Thymus (tissue), 11 donors: ENCODE data around the gene PRICKLE4. TPM values are rescaled to one million over a fixed set of nuclear protein-coding genes. Genes with fewer than 3 reads are reported as not detected.
"Not testable (repeated sequence)": the region's sequence is repeated elsewhere in the genome, so short reads cannot be mapped to it uniquely, and the experiment has no call there.

Experiments used
- DNase-seq, 9 donors: peaks; one replicate each; pipeline ENCODE4 v3.0.0-alpha.2; 2013; ENCODE audit warnings: low spot score in 9 of 9, low read depth in 6 of 9, missing footprints in 1 of 9
- H3K27ac ChIP-seq, 2 donors: one replicate each; pipeline ENCODE4 v1.5.1; 2013; ENCODE audit warnings: control low read depth in 1 of 2, low read depth in 1 of 2, low read length in 1 of 2, mild to moderate bottlenecking in 1 of 2, moderate library complexity in 1 of 2
- H3K27me3 ChIP-seq, 2 donors: one replicate each; pipeline ENCODE4 v1.5.1; 2013; ENCODE audit warnings: low read length in 1 of 2; ENCODE audit not compliant: control insufficient read depth in 2 of 2, insufficient read depth in 1 of 2
- H3K36me3 ChIP-seq, 2 donors: one replicate each; pipeline ENCODE4 v1.5.1; 2013; ENCODE audit warnings: low read length in 1 of 2, mild to moderate bottlenecking in 1 of 2, moderate library complexity in 1 of 2; ENCODE audit not compliant: control insufficient read depth in 2 of 2, insufficient read depth in 2 of 2
- H3K4me1 ChIP-seq, 2 donors: one replicate each; pipeline ENCODE4 v1.5.1; 2013; ENCODE audit warnings: low read length in 2 of 2; ENCODE audit not compliant: control insufficient read depth in 2 of 2, insufficient read depth in 2 of 2
- H3K4me3 ChIP-seq, 2 donors: one replicate each; pipeline ENCODE4 v1.5.1; 2013; ENCODE audit warnings: low read length in 2 of 2, control low read depth in 1 of 2, mild to moderate bottlenecking in 1 of 2
- H3K9me3 ChIP-seq, 2 donors: one replicate each; pipeline ENCODE4 v1.5.1; 2013; ENCODE audit warnings: low read length in 1 of 2, mild to moderate bottlenecking in 1 of 2; ENCODE audit not compliant: control insufficient read depth in 2 of 2, insufficient read depth in 1 of 2
- WGBS: extraction: QIAGEN DNeasy Blood & Tissue Kit; methylation state at CpG from one replicate; pipeline ENCODE4 v1.1.7; 2013; 5-methylcytosine and 5-hydroxymethylcytosine counted together
- polyA plus RNA-seq: library from polyadenylated mRNA; stranded (reverse); fragments of 200-250 nt; gene quantifications from one replicate; pipeline ENCODE4 v1.2.3, GENCODE V29; 2013
- total RNA-seq: library from RNA; stranded (reverse); fragments of 120-200 nt; gene quantifications from one replicate; pipeline ENCODE4 v1.2.4, GENCODE V29; 2013
- donor health status: healthy.

Gene PRICKLE4
- total and polyA plus RNA-seq, 2 donors: 0.38 to 1.4 TPM

DNA sequence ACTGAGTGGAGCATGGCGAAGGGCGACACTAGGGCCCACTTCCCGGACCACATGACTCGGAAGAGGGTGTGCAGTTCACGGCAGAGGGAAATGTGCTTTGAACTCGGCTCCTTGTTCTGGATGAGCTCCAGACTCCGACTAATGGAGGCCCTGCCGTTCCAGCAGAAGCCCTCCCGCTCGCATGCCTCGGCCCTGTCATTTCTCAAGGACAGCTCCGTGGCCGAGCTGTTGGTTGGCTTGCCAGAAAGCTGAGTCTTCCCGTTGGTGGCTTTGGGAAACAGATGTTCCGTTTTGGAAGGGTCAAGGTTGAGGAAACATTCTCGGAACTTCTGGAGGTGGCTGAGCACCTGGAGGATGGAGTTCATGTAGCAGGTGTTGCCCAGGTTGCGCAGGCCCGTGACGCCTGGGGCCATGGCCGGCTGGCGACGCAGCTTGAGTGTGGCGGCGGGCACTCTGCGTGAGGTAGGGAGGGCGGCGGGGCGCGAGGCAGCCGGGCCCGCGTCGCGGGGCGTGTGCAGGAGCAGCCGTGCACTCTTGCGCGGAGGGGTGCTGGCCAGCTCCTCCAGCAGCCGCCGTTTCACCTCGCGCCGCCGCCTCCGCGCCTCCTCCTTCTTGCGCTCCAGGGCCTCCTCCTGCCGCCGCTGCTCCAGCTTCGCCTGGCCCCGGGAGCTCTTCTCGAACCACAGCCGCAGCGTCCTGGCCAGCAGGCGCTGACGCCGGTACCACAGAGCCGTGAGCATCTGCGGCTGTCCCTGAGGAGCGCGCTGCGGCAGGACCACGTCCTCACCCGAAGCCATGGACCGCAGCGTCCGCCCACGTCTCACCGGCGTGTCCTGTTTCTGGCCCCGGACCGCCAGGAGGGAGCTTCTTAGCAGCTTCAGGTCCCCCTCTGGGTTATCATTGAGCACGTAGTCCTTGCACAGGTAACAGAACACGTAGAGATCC lies 25.5 kb downstream of the PRICKLE4 start:
- no peaks in the 10 kb centered on the region for H3K27me3 ChIP-seq
- H3K27ac ChIP-seq: no peak overlapping the region
- no peaks in the 10 kb centered on the region for H3K9me3 ChIP-seq
- no peaks in the 10 kb centered on the region for H3K4me1 ChIP-seq
- peaks cover 21 to 36% of the 10 kb centered on the region in 2 donors for H3K36me3 ChIP-seq
- H3K4me3 ChIP-seq: no peak overlapping the region
- no peak for DNase-seq
- WGBS: 97% methylated on average over 74 of the region's 74 CpGs

DNA sequence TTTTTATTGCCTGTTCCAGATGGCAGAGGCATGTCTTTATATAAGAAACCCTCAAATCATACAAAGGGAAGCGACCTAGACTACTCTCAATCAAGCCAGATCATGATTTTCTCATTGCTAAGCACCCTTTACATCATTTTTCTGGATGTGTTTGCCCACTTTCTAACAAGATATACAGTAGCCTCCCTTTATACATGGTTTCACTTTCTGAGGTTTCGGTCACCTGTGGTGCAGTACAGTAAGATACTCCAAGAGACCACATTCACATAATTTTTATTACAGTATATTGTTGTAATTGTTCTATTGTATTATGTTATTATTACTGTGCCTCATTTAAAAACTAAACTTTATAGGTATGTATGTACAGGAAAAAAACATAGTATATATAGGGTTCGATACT lies 30.5 kb downstream of the PRICKLE4 start:
- H3K36me3 ChIP-seq: peaks cover 7 to 8% of the 10 kb centered on the region in 2 donors
- H3K27me3 ChIP-seq: no peaks in the 10 kb centered on the region
- H3K4me1 ChIP-seq: peaks cover 0 to 4% of the 10 kb centered on the region in 2 donors
- DNase-seq: no peak
- H3K9me3 ChIP-seq: no peaks in the 10 kb centered on the region
- WGBS: 98% methylated on average over 3 of the region's 3 CpGs
- H3K27ac ChIP-seq: no peak overlapping the region
- no peak overlapping the region for H3K4me3 ChIP-seq

DNA sequence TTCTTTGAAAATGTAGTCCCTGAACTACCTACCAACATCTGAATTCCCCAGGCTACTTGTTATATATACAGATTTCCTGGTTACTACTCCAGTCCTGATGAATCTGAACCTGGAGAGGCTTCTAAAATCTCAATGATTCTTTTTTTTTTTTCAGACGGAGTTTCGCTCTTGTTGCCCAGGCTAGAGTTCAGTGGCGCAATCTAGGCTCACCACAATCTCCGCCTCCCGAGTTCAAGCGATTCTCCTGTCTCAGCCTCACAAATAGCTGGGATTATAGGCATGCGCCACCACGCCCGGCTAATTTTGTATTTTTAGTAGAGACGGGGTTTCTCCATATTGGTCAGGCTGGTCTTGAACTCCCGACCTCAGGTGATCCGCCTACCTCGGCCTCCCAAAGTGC lies 31.4 kb downstream of the PRICKLE4 start:
- H3K4me1 ChIP-seq, H3K4me3 ChIP-seq, H3K27ac ChIP-seq, H3K36me3 ChIP-seq, H3K27me3 ChIP-seq, DNase-seq, H3K9me3 ChIP-seq: not testable (repeated sequence)
- WGBS: 98% methylated on average over 13 of the region's 13 CpGs

DNA sequence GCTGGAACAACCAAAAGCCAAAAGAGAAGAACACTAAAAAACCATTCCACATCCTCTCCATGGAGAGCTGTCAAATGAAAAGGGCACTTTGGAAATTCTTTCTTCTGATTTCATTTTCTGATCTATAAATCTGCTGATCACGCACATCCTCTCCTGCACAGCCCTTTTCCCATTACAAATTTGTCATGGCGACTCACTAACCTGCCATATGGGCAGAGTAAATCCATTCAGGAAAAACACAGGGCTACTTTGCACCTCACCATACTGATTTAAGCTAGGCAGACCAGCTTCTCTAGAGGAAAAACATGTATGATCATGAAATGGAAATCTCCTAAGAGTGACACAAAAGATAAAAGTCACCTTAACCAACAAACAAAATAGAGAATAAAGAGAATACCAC lies 32.9 kb downstream of the PRICKLE4 start:
- H3K27ac ChIP-seq: no peak overlapping the region
- no peaks in the 10 kb centered on the region for H3K27me3 ChIP-seq
- H3K4me1 ChIP-seq: peaks cover 0 to 4% of the 10 kb centered on the region in 2 donors
- peaks cover 2 to 6% of the 10 kb centered on the region in 2 donors for H3K36me3 ChIP-seq
- H3K4me3 ChIP-seq: no peak overlapping the region
- WGBS: 97% methylated on average over 2 of the region's 2 CpGs
- H3K9me3 ChIP-seq: no peaks in the 10 kb centered on the region
- DNase-seq: no peak

DNA sequence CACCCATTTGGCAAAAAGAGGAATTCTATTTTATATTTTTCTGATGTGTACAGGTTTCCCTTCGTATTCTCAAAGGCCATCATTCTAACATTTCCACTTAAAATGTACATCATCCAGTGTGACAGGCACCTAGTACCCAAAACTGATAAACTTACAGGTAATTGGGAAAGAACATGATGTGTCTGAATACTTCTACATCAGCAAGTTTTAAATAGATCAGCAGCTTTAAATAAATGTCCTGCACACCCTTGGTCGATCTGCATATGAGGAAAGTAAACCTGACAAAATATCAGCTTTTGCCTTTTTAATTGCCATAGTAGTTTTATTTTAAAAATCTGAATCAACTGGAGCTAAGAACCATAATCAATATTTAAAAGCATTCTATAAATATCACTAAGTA lies 33.4 kb downstream of the PRICKLE4 start:
- Histone ChIP-seq H3K9me3 (no peaks in the 10 kb centered on the region), H3K4me3 (no peak overlapping the region), H3K27me3 (no peaks in the 10 kb centered on the region), H3K36me3 (peaks cover 2 to 6% of the 10 kb centered on the region in 2 donors), H3K27ac (no peak overlapping the region), H3K4me1 (peaks cover 0 to 4% of the 10 kb centered on the region in 2 donors)
- DNase-seq: no peak
- 99% methylated on average over 2 of the region's 2 CpGs for WGBS

DNA sequence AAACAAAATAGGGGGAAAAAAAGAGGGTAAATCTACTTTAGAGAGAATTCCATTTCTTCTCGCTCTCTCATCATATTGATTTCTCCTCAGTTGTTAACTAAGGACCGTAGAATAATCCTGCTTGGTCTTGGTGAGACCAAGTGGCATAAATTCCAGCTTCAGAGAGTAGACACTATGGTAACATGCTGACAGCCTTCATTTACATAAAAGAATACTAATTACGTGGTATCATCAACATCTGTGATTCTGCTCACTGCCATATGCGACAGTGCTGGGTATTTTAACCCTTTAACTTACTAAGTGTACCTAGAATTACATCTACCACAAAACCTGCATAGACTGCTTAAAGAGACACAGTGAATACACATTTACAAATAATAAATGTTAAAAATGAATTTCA lies 34.0 kb downstream of the PRICKLE4 start:
- no peak for DNase-seq
- peaks cover 2 to 6% of the 10 kb centered on the region in 2 donors for H3K36me3 ChIP-seq
- WGBS: 91% methylated on average over 4 of the region's 4 CpGs
- no peaks in the 10 kb centered on the region for H3K27me3 ChIP-seq
- H3K27ac ChIP-seq: no peak overlapping the region
- peaks cover 0 to 4% of the 10 kb centered on the region in 2 donors for H3K4me1 ChIP-seq
- no peak overlapping the region for H3K4me3 ChIP-seq
- H3K9me3 ChIP-seq: no peaks in the 10 kb centered on the region

DNA sequence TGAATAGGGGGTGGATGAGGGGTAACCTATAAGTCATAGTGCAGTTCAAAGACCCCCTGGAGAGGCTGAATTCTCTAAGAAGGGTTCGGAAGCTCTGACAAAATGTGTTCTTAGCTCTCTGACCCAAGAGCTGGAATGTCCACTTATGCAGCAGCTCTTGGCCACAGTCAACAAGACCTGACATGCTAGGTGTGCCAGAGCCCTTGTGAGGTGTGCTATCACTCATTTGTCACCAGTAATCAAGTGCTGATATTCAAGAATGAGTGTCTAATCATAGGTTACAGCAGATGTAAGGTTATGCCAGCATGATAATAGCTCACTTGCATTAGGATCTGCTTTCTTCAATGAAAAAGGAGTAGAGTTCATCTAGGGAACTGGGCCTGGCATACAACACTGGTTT lies 35.0 kb downstream of the PRICKLE4 start:
- WGBS: 100% methylated on average over 1 of the region's 1 CpG
- no peak for DNase-seq

DNA sequence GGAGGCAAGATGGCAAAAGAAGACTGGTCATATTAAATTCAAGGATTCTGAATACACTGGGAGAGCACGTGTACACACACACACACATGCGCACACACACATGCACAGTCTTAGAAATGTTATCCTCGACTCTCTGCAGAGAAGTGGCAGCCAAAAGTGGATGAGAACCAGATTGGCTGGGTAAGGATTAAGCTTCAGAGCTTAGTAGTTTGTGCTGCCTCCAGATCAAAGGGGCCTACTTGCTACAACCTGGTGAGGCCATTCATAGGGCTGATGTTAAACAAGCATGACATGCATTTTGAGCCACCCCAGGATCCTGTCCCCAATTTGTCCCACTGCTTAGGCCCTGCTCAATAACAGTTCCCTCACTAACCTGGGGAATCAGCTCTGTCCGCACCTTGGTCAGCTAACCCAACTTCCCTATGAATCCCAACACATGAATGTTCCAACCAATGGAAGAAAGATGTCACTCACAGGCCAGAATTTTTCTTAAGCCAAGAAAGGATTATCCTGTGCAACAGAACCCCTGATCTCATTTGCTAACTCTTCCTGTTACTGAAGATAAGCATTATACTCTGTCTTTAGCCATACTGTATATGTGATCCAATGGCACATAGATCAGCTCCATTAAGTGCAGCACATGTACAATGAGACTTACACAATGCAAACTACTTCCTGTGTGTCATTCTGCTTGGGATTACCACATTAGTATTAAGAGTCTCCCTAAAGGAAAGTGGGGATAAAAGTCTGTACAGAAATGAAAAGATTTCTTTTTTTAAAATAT lies 37.9 kb downstream of the PRICKLE4 start:
- Histone ChIP-seq H3K36me3 (peaks cover 5 to 6% of the 10 kb centered on the region in 2 donors), H3K27me3 (no peaks in the 10 kb centered on the region), H3K4me3 (no peak overlapping the region), H3K4me1 (peaks cover 0 to 4% of the 10 kb centered on the region in 2 donors), H3K27ac (no peak overlapping the region), H3K9me3 (no peaks in the 10 kb centered on the region)
- 97% methylated on average over 4 of the region's 4 CpGs for WGBS
- DNase-seq: no peak

More for the DNA sequence above, 35.0 kb downstream of the PRICKLE4 start:
- Histone ChIP-seq H3K4me1 (peaks cover 0 to 4% of the 10 kb centered on the region in 2 donors), H3K27ac (peak overlapping the region; percentile 3 to 19), H3K4me3 (no peak overlapping the region), H3K27me3 (no peaks in the 10 kb centered on the region), H3K36me3 (peaks cover 2 to 6% of the 10 kb centered on the region in 2 donors), H3K9me3 (no peaks in the 10 kb centered on the region)

DNA sequence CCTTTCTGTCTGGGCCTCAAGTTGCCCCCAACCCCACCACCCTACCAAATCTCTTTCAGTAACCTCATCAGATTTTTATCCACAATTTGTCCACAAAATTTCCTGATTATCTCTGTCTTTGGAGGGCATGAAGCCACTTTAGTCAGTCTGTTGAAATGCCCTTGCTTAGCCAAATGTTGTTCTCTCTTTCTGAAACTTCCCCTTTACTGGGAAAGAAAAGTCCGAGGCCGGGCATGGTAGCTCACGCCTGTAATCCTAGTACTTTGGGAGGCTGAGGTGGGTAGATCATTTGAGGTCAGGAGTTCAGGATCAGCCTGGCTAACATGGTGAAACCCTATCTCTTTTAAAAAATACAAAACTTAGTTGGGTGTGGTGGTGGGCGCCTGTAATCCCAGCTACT lies 40.7 kb downstream of the PRICKLE4 start:
- no peaks in the 10 kb centered on the region for H3K4me1 ChIP-seq
- DNase-seq: no peak
- no peaks in the 10 kb centered on the region for H3K27me3 ChIP-seq
- H3K27ac ChIP-seq: no peak overlapping the region
- H3K9me3 ChIP-seq: no peaks in the 10 kb centered on the region
- 95% methylated on average over 4 of the region's 4 CpGs for WGBS
- peaks cover 3 to 9% of the 10 kb centered on the region in 2 donors for H3K36me3 ChIP-seq
- no peak overlapping the region for H3K4me3 ChIP-seq
